Putamen (tissue), 1 donor: Measurements from ENCODE around the gene ERCC6L2.

Experiments
- DNase-seq: peaks from one replicate; pipeline ENCODE4 v3.0.0-alpha.2; 2016; ENCODE audit warnings: low spot score

The ERCC6L2 gene

DNA sequence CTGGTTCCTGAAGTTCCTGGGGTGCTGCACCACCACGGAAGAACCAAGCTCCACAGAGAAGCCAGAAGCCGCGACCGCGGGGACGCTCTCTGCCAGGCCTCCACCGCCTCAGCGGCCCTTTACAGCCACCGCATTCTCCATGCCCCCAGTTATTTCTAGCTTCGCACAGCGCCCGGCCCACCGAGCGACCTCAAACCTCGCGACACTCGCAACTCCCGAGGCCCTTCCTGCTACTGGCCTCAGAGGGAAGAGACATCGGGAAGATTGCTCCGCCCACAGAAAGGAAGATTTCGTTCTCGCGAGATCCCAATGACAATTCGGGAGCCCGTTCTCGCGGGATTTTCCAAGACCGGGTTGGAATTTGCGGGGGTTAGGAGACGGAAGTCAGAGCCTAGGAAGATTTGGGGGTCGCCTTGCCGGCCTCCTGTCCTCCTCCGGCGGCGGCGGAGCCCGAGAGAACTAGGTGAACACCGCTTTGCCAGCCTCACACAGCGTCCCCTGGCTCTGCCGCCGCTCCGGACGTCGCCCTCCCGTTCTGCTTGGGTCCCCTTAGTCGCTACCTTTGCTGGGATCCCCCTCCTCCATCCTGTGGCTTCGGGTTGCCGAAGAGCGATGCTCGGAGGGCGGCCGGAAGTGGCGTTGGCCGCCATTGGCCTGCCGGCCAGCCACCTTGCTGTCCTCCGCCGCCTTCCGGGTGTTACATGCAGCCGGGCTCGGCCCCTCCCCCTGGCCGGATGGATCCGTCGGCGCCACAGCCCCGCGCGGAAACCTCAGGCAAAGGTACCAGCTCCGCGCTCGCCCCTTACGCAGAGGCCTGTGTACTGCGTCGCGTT lies at the start of gene ERCC6L2:
TSS of gene ERCC6L2 (plus strand) at position 387 of the 833 bp plus-strand sequence. CDS start at position 735, 348 bp downstream.
- peak; percentile 94 for DNase-seq

DNA sequence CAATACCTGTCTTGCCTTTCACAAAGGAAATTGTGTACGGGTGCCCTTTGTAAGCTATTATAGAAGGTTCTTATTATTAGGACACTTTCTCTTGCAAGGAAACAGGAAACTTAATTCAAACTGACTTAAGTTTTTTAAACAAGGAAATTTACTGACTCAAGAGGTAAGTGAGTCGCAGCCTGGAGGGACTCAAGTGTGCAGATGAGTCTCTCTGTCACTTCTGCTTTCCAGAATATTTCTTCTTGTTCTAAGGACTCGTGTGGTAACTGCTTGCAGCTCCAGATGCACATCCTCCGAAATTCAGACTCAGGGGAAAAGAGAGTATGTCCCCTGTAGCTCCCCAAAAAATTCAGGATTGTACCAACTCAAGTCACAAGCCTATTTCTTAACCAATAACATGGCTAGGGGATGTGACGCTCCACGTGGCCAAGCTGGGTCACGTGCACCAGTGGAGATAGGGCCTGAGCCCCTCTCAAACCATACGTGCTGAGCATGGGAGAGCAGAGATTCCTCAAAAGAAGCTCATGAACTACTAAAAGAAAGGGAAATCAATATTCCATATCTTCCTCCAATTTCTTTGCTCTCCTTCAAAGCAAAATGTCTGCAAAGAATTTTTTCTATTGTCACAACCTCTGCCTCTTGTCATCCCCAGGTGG lies 49.2 kb upstream of the ERCC6L2 start:
- DNase-seq, result no peak

GRCh38 chr9:95830768-95831167 lies 44.7 kb upstream of the ERCC6L2 start:
- no peak for DNase-seq

- DNase-seq, result no peak
These were observed 43.7 kb upstream of the ERCC6L2 start for GRCh38 chr9:95831810-95832209.

DNA sequence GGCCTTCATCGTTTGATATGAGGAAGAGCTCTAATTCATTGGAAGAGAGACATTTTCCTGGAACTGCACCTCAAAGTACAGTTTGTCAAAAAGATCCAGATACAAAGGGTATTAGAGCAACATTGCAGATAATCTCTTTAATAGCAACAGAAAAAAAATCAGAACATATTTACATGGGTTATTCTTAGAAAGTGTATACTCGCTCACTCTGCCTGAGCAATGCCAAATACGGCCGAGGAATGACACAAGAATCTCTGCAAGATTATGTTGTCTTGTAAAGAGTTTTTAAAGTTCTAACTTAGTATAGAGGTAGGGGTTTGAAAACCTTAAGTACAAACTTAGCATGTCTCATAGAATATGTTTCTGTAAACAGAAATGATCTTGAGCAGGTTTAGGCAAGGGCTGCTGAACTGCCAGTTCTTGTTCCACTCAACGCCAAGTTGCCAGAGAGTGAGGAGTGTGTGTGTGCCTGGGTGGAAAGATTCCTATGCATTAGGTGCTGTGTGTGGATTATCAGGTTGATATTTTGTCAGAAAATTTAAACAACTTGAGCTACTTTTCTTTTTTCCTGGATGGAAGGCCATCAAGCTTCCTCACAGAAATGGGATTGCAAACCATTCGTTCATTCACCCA lies 41.8 kb upstream of the ERCC6L2 start:
- no peak for DNase-seq

- DNase-seq, result no peak
These were observed 41.1 kb upstream of the ERCC6L2 start for GRCh38 chr9:95834281-95834907.

DNA sequence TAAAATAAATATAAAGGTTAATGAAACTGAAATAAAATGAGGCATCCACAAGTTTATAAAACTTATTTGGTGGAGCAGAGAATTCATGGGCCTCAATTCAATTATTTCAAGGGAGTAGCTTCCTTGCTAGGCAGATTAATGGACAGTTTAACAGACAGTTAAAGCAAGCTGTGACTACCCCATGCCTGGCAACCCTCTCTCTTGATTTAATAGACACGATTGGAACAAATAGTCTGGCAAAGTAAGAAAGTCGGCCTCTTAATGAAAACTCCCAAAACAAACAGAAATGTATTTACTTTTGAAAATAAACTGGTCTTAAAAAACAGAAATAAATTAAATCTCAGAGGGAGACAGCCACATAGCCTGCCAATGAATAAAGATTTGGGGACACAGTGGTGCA lies 40.1 kb upstream of the ERCC6L2 start:
- DNase-seq, result no peak

DNA sequence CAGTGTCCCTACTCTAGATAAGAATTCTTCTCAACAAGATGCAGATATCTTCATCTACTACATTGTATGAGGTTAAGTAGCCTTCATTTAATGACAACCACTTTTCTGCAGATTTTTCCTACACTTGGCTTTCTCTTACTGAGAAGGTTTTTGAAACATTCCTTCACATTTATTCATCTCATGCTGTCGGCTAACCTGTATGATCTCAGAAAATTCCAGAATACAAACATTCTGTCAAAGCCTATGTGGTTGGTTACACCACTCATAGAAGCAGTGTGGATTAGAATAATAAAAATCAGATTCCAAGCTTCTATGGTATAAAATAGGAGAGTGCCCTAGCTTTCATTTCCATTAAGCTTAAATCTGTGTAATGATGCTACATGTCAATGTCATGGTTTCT lies 39.4 kb upstream of the ERCC6L2 start:
- no peak for DNase-seq

- no peak for DNase-seq
These were observed 36.5 kb upstream of the ERCC6L2 start for GRCh38 chr9:95839012-95839411.

DNA sequence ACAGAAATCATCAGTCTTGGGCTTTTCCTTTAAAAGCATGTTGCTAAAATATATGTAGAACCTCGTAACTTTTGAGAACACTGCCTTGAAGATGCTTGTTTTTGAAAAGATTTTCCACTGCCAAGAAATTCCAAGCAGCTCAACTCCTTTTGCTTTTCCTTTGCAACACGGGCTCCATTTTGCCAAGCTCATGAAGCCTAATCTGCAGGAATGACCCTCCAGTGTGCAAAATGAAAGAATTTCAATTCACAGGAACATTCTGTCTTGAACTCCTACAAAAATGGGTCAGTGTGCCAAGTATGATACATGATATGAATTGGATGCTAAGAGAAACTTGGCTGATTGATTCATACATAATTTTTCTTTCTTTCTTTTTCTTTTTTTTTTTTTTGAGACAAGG lies 35.4 kb upstream of the ERCC6L2 start:
- DNase-seq, result no peak

- DNase-seq, result no peak
These were observed 34.1 kb upstream of the ERCC6L2 start for GRCh38 chr9:95841377-95841776.

DNA sequence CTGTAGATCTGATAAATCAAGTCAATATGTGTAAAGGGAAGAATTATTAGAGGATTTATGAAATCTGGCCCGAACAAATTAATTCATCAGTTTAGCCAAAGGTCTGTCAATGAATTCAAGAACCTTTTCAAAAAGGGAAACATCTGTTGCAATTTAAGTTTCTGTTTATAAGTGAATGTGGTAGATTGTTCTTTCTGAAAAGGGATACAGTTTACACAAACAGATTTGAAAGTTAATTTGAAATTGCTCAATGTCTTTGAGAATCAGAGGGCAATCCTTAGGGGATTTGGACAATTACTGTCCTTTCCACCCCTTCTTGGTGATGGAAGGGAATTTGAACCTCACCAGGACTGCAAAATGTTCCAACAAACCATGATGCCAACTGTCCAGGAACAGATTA lies 29.7 kb upstream of the ERCC6L2 start:
- no peak for DNase-seq

GRCh38 chr9:95848764-95849163 lies 26.7 kb upstream of the ERCC6L2 start:
- DNase-seq, result no peak

GRCh38 chr9:95852059-95853032 lies 23.1 kb upstream of the ERCC6L2 start:
- DNase-seq, result peak; percentile 9

DNA sequence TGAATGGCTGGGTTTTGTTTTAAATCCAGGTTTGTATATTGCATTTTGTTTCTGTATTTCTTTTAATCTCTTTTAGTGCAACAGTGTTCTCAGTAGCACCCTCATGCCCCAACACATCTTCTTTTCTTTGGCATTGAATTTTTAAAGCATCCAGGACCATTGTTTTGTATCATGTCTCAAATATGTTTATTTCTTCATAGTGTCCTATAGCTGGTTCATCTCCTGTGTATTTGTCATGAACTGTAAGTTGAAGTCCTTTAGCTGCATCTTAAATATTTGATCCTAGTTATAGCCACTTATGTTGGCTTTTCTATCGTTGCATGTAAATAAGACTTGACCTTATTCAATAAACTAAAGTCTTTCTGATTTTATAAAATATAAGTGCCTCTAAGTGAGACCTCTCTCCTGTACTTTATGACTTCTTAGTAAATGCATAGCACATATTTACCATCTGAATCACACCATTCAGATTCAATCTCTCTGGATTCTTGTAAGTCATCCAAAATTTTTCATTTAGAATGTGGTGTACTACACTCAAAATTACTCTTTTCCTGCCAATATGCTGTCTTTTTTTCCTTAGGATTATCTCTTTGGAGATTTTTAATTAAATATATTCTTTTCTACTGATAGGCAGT lies 21.0 kb upstream of the ERCC6L2 start:
- no peak for DNase-seq

GRCh38 chr9:95855961-95856360 lies 19.5 kb upstream of the ERCC6L2 start:
- DNase-seq, result no peak

GRCh38 chr9:95857124-95857523 lies 18.4 kb upstream of the ERCC6L2 start:
- no peak for DNase-seq

DNA sequence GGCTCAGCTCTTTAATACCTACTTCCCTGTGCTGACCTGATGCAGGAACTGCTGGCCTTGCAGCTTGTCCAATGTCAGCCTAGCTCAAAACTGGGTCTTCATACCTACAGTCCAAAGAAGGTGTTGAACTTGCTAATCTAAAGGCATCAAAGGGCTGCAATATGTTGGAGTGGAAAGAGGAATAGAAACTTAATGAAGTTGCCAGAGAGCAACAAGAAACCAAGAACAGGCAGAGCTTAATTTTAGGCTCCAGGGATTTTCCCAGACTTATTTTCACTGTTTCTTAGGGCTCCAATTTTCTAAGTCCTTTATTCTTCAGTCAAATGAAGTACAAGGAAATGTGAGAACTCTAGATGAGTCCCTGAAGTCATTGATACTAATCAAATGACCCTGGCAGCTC lies 17.6 kb upstream of the ERCC6L2 start:
- DNase-seq, result no peak

- no peak for DNase-seq
These were observed 13.1 kb upstream of the ERCC6L2 start for GRCh38 chr9:95862343-95862742.

DNA sequence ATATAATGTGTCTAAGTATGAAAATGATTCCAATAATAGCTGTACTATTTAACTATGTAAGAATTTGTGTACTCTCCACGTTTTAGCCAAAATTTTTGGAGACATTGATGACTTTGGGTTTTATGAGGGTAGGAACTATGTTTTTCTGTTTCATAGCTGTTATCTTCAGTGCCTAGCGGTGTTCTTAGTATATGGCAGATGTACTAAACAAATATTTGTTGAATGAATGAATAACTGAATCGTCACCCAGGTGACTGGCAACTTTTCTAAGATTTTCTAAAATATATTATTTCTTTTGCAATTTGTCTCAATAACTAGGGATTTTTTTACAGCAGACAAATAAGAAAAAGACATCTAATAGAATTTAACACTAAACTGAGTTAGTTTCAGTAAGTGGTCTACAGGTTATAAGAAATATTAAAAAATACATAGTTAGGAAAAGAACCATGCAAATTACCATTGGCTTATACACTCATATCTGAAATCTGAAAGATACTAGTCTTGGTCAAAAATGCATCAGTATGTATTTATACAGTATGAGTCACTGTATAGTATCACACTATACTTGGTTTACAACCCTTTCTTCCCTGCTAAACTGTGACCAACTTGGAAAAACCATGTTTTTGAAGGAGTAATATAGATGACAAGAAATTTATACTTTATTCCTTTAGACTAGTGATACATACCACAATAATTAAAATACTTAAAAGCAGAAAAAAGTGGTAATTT lies 10.5 kb upstream of the ERCC6L2 start:
- no peak for DNase-seq
